A549 (cell line): Measurements from ENCODE around the gene PSMD13. TPM values are rescaled to one million over a fixed set of nuclear protein-coding genes. Genes with fewer than 3 reads are reported as not detected.

ENCODE experiments used
- ATAC-seq, 2 experiments: fragments of 200-7000 bp in 1 of 2; fragments of >200 bp in 1 of 2; cut with Nextera tagmentation in 1 of 2; cut with Tn5 transposase in 1 of 2; 3 replicates each; pipeline versions ENCODE4 v1.8.0 to v1.9.1; 2018 to 2020; ENCODE audit warnings: mild to moderate bottlenecking in 1 of 2, moderate library complexity in 1 of 2
- CTCF ChIA-PET: fragments of 300-600 bp; sonication (Branson Sonifier 250); formaldehyde crosslinking; extraction: SDS; loops from one replicate; lab custom pipeline; 2021; ENCODE audit warnings: antibody characterized with exemption, inconsistent platforms; lab: Yijun Ruan, JAX
- POLR2A ChIA-PET: fragments of 350-600 bp; formaldehyde crosslinking; extraction: SDS; loops from one replicate; lab custom pipeline; 2021; ENCODE audit warnings: antibody characterized with exemption, inconsistent platforms; lab: Yijun Ruan, JAX
- DNase-seq, 2 experiments: peaks; one replicate each; pipeline versions ENCODE4 v3.0.0 to v3.0.0-alpha.2; 2011 to 2016; ENCODE audit warnings: low read depth in 1 of 2, low spot score in 1 of 2
- FAIRE-seq: peaks from 2 replicates; lab custom pipeline; 2011; peaks lifted over from hg19 to GRCh38; lab: Jason Lieb, UNC
- H3K27ac ChIP-seq, 2 experiments: fragments of >200 bp; sonication (Bioruptor Twin); formaldehyde crosslinking; 3 replicates each; pipeline ENCODE4 v1.5.1; 2016 to 2017
- H3K4me1 ChIP-seq: fragments of >200 bp; sonication (Bioruptor Twin); formaldehyde crosslinking; 3 replicates; pipeline ENCODE4 v1.6.1; 2016
- H3K4me2 ChIP-seq: fragments of >200 bp; sonication (Bioruptor Twin); formaldehyde crosslinking; 3 replicates; pipeline ENCODE4 v1.6.1; 2016
- H3K4me3 ChIP-seq: fragments of >200 bp; sonication (Bioruptor Twin); formaldehyde crosslinking; 3 replicates; pipeline ENCODE4 v1.5.1; 2016
- H3K9me3 ChIP-seq: fragments of >200 bp; sonication (Bioruptor Twin); formaldehyde crosslinking; 3 replicates; pipeline ENCODE4 v1.6.1; 2016
- CBX2 ChIP-seq: fragments of 200-600 bp; sonication (generic); IDR thresholded peaks from 2 replicates; pipeline ENCODE4 v1.6.1; 2016; ENCODE audit warnings: low read depth, mild to moderate bottlenecking, borderline replicate concordance
- CHD2 ChIP-seq: fragments of 150-350 bp; IDR thresholded peaks from 2 replicates; pipeline ENCODE4 v1.6.1; 2014; ENCODE audit warnings: low read length; ENCODE audit not compliant: partially characterized antibody
- CHD4 ChIP-seq: fragments of 200-600 bp; sonication (generic); IDR thresholded peaks from 2 replicates; pipeline ENCODE4 v1.6.1; 2016; ENCODE audit warnings: antibody characterized with exemption, mild to moderate bottlenecking, borderline replicate concordance
- CTCF ChIP-seq: fragments of >200 bp; sonication (Bioruptor Twin); formaldehyde crosslinking; IDR thresholded peaks from 3 replicates; pipeline ENCODE4 v1.5.1; 2016
- FOSL2 ChIP-seq, 2 experiments: fragments of 450-650 bp in 1 of 2; fragments of >200 bp in 1 of 2; sonication (Bioruptor Twin) in 1 of 2; formaldehyde crosslinking; IDR thresholded peaks; 2 replicates each; pipeline versions ENCODE4 v1.5.0 to v1.6.1; 2016 to 2020; ENCODE audit warnings: mild to moderate bottlenecking in 1 of 2, moderate library complexity in 1 of 2
- GATA3 ChIP-seq: IDR thresholded peaks from 2 replicates; pipeline ENCODE4 v1.6.1; 2012; ENCODE audit warnings: borderline replicate concordance
- HES2 ChIP-seq: fragments of >200 bp; sonication (Bioruptor Twin); formaldehyde crosslinking; IDR thresholded peaks from 2 replicates; pipeline ENCODE4 v1.6.1; 2016
- HEYL ChIP-seq: fragments of 250-450 bp; sonication (Bioruptor Pico); IDR thresholded peaks from 2 replicates; pipeline ENCODE4 v1.8.0; 2021; ENCODE audit warnings: mild to moderate bottlenecking, moderate library complexity
- HOXA7 ChIP-seq: fragments of 250-450 bp; sonication (Bioruptor Pico); IDR thresholded peaks from 2 replicates; pipeline ENCODE4 v1.5.0; 2020; ENCODE audit warnings: mild to moderate bottlenecking, moderate library complexity
- HOXB5 ChIP-seq: fragments of 250-450 bp; sonication (Bioruptor Pico); IDR thresholded peaks from 2 replicates; pipeline ENCODE4 v1.5.0; 2020; ENCODE audit warnings: mild to moderate bottlenecking, moderate library complexity
- JUNB ChIP-seq: fragments of >200 bp; sonication (Bioruptor Twin); formaldehyde crosslinking; IDR thresholded peaks from 2 replicates; pipeline ENCODE4 v1.6.1; 2016
- KDM1A ChIP-seq: fragments of 200-600 bp; sonication (generic); IDR thresholded peaks from 2 replicates; pipeline ENCODE4 v1.6.1; 2016; ENCODE audit warnings: low read depth, mild to moderate bottlenecking
- MYC ChIP-seq: IDR thresholded peaks from 2 replicates; pipeline ENCODE4 v1.6.1; 2012; ENCODE audit warnings: mild to moderate bottlenecking, inconsistent platforms, low read length, improper control_type of control experiment, borderline replicate concordance
- NR3C1 ChIP-seq: fragments of >200 bp; sonication (Bioruptor Twin); formaldehyde crosslinking; IDR thresholded peaks from 3 replicates; pipeline ENCODE4 v1.6.1; 2017
- POLR2A ChIP-seq: IDR thresholded peaks from 2 replicates; pipeline ENCODE4 v1.6.1; 2012; ENCODE audit warnings: mild to moderate bottlenecking, low read length
- POLR2AphosphoS2 ChIP-seq: conservative IDR thresholded peaks from 2 replicates; pipeline ENCODE4 v1.6.1; 2012; ENCODE audit warnings: low read length, improper control_type of control experiment, inconsistent platforms
- RARB ChIP-seq: fragments of 250-450 bp; sonication (Bioruptor Pico); IDR thresholded peaks from 2 replicates; pipeline ENCODE4 v1.8.0; 2021; ENCODE audit warnings: mild to moderate bottlenecking, moderate library complexity
- RCOR1 ChIP-seq: fragments of 150-350 bp; IDR thresholded peaks from 2 replicates; pipeline ENCODE4 v1.6.1; 2014; ENCODE audit warnings: antibody characterized with exemption, low read length, low read depth
- RNF2 ChIP-seq: fragments of 200-600 bp; sonication (generic); IDR thresholded peaks from 2 replicates; pipeline ENCODE4 v1.6.1; 2016; ENCODE audit warnings: low read depth, mild to moderate bottlenecking, antibody characterized with exemption, moderate library complexity, borderline replicate concordance
- TFCP2L1 ChIP-seq: fragments of 250-450 bp; sonication (Bioruptor Pico); IDR thresholded peaks from 2 replicates; pipeline ENCODE4 v1.5.0; 2021; ENCODE audit warnings: mild to moderate bottlenecking
- USF2 ChIP-seq: fragments of 450-650 bp; IDR thresholded peaks from 2 replicates; pipeline ENCODE4 v1.6.1; 2014; ENCODE audit warnings: antibody characterized with exemption
- ZC3H11A ChIP-seq: fragments of 450-650 bp; IDR thresholded peaks from 2 replicates; pipeline ENCODE4 v1.6.1; 2014; ENCODE audit warnings: antibody characterized with exemption, mild to moderate bottlenecking
- ZFP36 ChIP-seq: fragments of 450-650 bp; IDR thresholded peaks from 2 replicates; pipeline ENCODE4 v1.6.1; 2014; ENCODE audit warnings: borderline replicate concordance; ENCODE audit not compliant: partially characterized antibody
- ZSCAN20 ChIP-seq: fragments of 250-450 bp; sonication (Bioruptor Pico); IDR thresholded peaks from 2 replicates; pipeline ENCODE4 v1.8.0; 2022; ENCODE audit warnings: mild to moderate bottlenecking, moderate library complexity
- WGBS: methylation state at CpG from one replicate; pipeline ENCODE4 v1.1.6; 2017; ENCODE audit errors: missing lambda C conversion rate; 5-methylcytosine and 5-hydroxymethylcytosine counted together
- polyA plus RNA-seq, 4 experiments: library from polyadenylated mRNA; depleted of rRNA in 3 of 4; stranded (reverse); fragments of >200 nt; fragmentation: RNase III in 1 of 4; extraction: RNeasy Plus Mini Kit Qiagen cat#74134 plus additional on column Dnase treatment in 1 of 4; gene quantifications; 2 replicates in 3 of 4; 3 replicates in 1 of 4; pipeline ENCODE4 v1.2.3, GENCODE V29; 2011 to 2017

Gene PSMD13
- polyA plus RNA-seq, 2 of the 4 experiments (the other 2 are of a cell fraction) = 153 to 198 TPM

GRCh38 chr11:203056-203944 lies 33.5 kb upstream of the PSMD13 start:
- no peak for DNase-seq
- no peak for FAIRE-seq
- ChIA-PET CTCF (interaction anchor here (1.4 kb wide), 1 partner anchor 25 kb away, joined by 3 read pairs; no protein-coding TSS in a partner anchor), POLR2A (no interaction called here)
- H3K9me3 ChIP-seq = no peaks in the 10 kb centered on the region
- H3K4me2 ChIP-seq = no peak overlapping the region
- no peak overlapping the region for H3K4me3 ChIP-seq
- TF ChIP-seq POLR2A = no peak
- TF ChIP-seq HES2 = no peak
- TF ChIP-seq TFCP2L1 (CRISPR knock-in tag) = no peak
- TF ChIP-seq CTCF = no peak
- TF ChIP-seq GATA3 = no peak
- no peak for TF ChIP-seq CHD2
- no peak for TF ChIP-seq HOXA7
- TF ChIP-seq KDM1A = no peak
- TF ChIP-seq POLR2AphosphoS2 = no peak
- no peak for TF ChIP-seq ZSCAN20 (CRISPR knock-in tag)
- no peak for TF ChIP-seq HEYL
- TF ChIP-seq, all 56 proteins: peak for 0
- no peak for ATAC-seq
- H3K4me1 ChIP-seq = peaks cover 10% of the 10 kb centered on the region; the same call in 1 of the 3 replicates
- WGBS = 95% methylated on average over 6 of the region's 7 CpGs
- no peak overlapping the region for H3K27ac ChIP-seq

GRCh38 chr11:203945-204586 lies 32.7 kb upstream of the PSMD13 start:
- ChIA-PET POLR2A (no interaction called here), CTCF (interaction anchor here (1.4 kb wide), 1 partner anchor 25 kb away, joined by 3 read pairs; no protein-coding TSS in a partner anchor)
- FAIRE-seq = no peak

More at GRCh38 chr11:203945-204586, 32.7 kb upstream of the PSMD13 start:
- peaks cover 10% of the 10 kb centered on the region; the same call in 1 of the 3 replicates for H3K4me1 ChIP-seq
- WGBS = 99% methylated on average over 4 of the region's 4 CpGs
- H3K27ac ChIP-seq = no peak overlapping the region
- no peak overlapping the region for H3K4me3 ChIP-seq
- ATAC-seq = no peak
- no peak overlapping the region for H3K4me2 ChIP-seq
- TF ChIP-seq NR3C1 = no peak
- no peak for TF ChIP-seq MYC
- TF ChIP-seq HEYL = no peak
- TF ChIP-seq POLR2AphosphoS2 = no peak
- no peak for TF ChIP-seq FOSL2 (IDR thresholded peaks at IDR 0.05)
- TF ChIP-seq FOSL2 (CRISPR knock-in tag; IDR thresholded peaks at IDR 0.05) = no peak
- TF ChIP-seq CTCF = no peak
- TF ChIP-seq CBX2 = no peak
- no peak for TF ChIP-seq ZFP36
- no peak for TF ChIP-seq JUNB
- no peak for TF ChIP-seq USF2
- TF ChIP-seq RNF2 = no peak
- TF ChIP-seq CHD4 = no peak
- no peak for TF ChIP-seq HOXB5 (CRISPR knock-in tag)
- no peak for TF ChIP-seq RCOR1
- no peak for TF ChIP-seq HES2
- TF ChIP-seq TFCP2L1 (CRISPR knock-in tag) = no peak
- TF ChIP-seq RARB (CRISPR knock-in tag) = no peak
- no peak for TF ChIP-seq ZC3H11A
- TF ChIP-seq, all 56 proteins: peak for 0
- no peaks in the 10 kb centered on the region for H3K9me3 ChIP-seq
- no peak for DNase-seq
